SJCRH30 (cell line): ENCODE data around the gene CALML3. TPM values are rescaled to one million over a fixed set of nuclear protein-coding genes. Genes with fewer than 3 reads are reported as not detected.

Experiments
- DNase-seq, 2 experiments: peaks; one replicate each; pipeline ENCODE4 v3.0.0-alpha.2; 2015 to 2020
- H3K27ac ChIP-seq: fragments of 250-450 bp; sonication (Bioruptor Pico); 2 replicates; pipeline ENCODE4 v1.5.1; 2020; ENCODE audit warnings: mild to moderate bottlenecking, moderate library complexity
- H3K27me3 ChIP-seq: fragments of 250-450 bp; sonication (Bioruptor Pico); 2 replicates; pipeline ENCODE4 v1.5.1; 2020; ENCODE audit warnings: mild to moderate bottlenecking, moderate library complexity
- H3K36me3 ChIP-seq: fragments of 250-450 bp; sonication (Bioruptor Pico); 2 replicates; pipeline ENCODE4 v1.5.1; 2020; ENCODE audit warnings: mild to moderate bottlenecking, moderate library complexity
- H3K4me1 ChIP-seq: fragments of 250-450 bp; sonication (Bioruptor Pico); 2 replicates; pipeline ENCODE4 v1.5.1; 2020; ENCODE audit warnings: mild to moderate bottlenecking, moderate library complexity
- H3K4me3 ChIP-seq: fragments of 250-450 bp; sonication (Bioruptor Pico); 2 replicates; pipeline ENCODE4 v1.5.1; 2020; ENCODE audit warnings: mild to moderate bottlenecking, moderate library complexity
- H3K9me3 ChIP-seq: fragments of 250-450 bp; sonication (Bioruptor Pico); replicated peaks from 2 replicates; pipeline ENCODE4 v1.5.1; 2020; ENCODE audit warnings: mild to moderate bottlenecking, moderate library complexity
- total RNA-seq: library from RNA; depleted of rRNA; stranded (reverse); fragments of >200 nt; shearing (Covaris generic); gene quantifications from 2 replicates; pipeline ENCODE4 v1.2.3, GENCODE V29; 2014

CALML3 gene
- total RNA-seq, 1 experiment from 2014 or later, result not detected

- Histone ChIP-seq H3K27ac (peak overlapping the region; percentile 32), H3K4me1 (peaks cover 37% of the 10 kb centered on the region), H3K4me3 (no peak overlapping the region)
Measured at GRCh38 chr10:5545778-5546710, 21.3 kb downstream of the CALML3 start.

GRCh38 chr10:5546891-5547680 is 22.3 kb downstream of the CALML3 start:
- H3K4me1 ChIP-seq, result peaks cover 48% of the 10 kb centered on the region
- no peak for DNase-seq
- H3K27ac ChIP-seq, result peak overlapping the region; percentile 70
- H3K9me3 ChIP-seq, result peaks cover 7% of the 10 kb centered on the region
- H3K36me3 ChIP-seq, result no peaks in the 10 kb centered on the region
- peak overlapping the region; percentile 42 for H3K4me3 ChIP-seq
- no peaks in the 10 kb centered on the region for H3K27me3 ChIP-seq

More at GRCh38 chr10:5545778-5546710, 21.3 kb downstream of the CALML3 start:
- peak; percentile 42 to 64 for DNase-seq
- Histone ChIP-seq H3K9me3 (peaks cover 8% of the 10 kb centered on the region), H3K36me3 (no peaks in the 10 kb centered on the region), H3K27me3 (no peaks in the 10 kb centered on the region)

GRCh38 chr10:5547681-5547930 is 22.8 kb downstream of the CALML3 start:
- no peak for DNase-seq
- H3K4me1 ChIP-seq, result peaks cover 50% of the 10 kb centered on the region
- peaks cover 4% of the 10 kb centered on the region; the same call in 1 of the 2 replicates for H3K9me3 ChIP-seq
- peak overlapping the region; percentile 70 for H3K27ac ChIP-seq
- H3K27me3 ChIP-seq, result no peaks in the 10 kb centered on the region
- no peaks in the 10 kb centered on the region for H3K36me3 ChIP-seq
- peak overlapping the region; percentile 42 for H3K4me3 ChIP-seq

GRCh38 chr10:5547931-5548660 is 23.3 kb downstream of the CALML3 start:
- peak; percentile 30 to 50 for DNase-seq
- H3K27me3 ChIP-seq, result no peaks in the 10 kb centered on the region
- peaks cover 54% of the 10 kb centered on the region for H3K4me1 ChIP-seq
- H3K9me3 ChIP-seq, result peaks cover 4% of the 10 kb centered on the region; the same call in 1 of the 2 replicates
- H3K4me3 ChIP-seq, result peak overlapping the region; percentile 42
- no peaks in the 10 kb centered on the region for H3K36me3 ChIP-seq
- peak overlapping the region; percentile 70 for H3K27ac ChIP-seq

GRCh38 chr10:5549462-5550249 is 24.9 kb downstream of the CALML3 start:
- H3K36me3 ChIP-seq, result no peaks in the 10 kb centered on the region
- H3K27me3 ChIP-seq, result no peaks in the 10 kb centered on the region
- H3K9me3 ChIP-seq, result no peaks in the 10 kb centered on the region
- H3K4me1 ChIP-seq, result peaks cover 63% of the 10 kb centered on the region
- no peak for DNase-seq
- no peak overlapping the region for H3K4me3 ChIP-seq
- H3K27ac ChIP-seq, result peak overlapping the region; percentile 70

GRCh38 chr10:5550250-5550545 is 25.4 kb downstream of the CALML3 start:
- Histone ChIP-seq H3K27me3 (no peaks in the 10 kb centered on the region), H3K9me3 (no peaks in the 10 kb centered on the region), H3K36me3 (no peaks in the 10 kb centered on the region), H3K4me1 (peaks cover 62% of the 10 kb centered on the region), H3K4me3 (no peak overlapping the region), H3K27ac (peak overlapping the region; percentile 56)
- DNase-seq, result no peak

GRCh38 chr10:5550621-5551530 is 26.1 kb downstream of the CALML3 start:
- peak; percentile 58 to 69 for DNase-seq
- no peaks in the 10 kb centered on the region for H3K9me3 ChIP-seq
- no peaks in the 10 kb centered on the region for H3K36me3 ChIP-seq
- H3K27me3 ChIP-seq, result no peaks in the 10 kb centered on the region
- H3K4me3 ChIP-seq, result no peak overlapping the region
- peaks cover 57% of the 10 kb centered on the region for H3K4me1 ChIP-seq
- peak overlapping the region; percentile 56 for H3K27ac ChIP-seq

GRCh38 chr10:5551531-5552375 is 27.0 kb downstream of the CALML3 start:
- H3K9me3 ChIP-seq, result no peaks in the 10 kb centered on the region
- peak overlapping the region; percentile 56 for H3K27ac ChIP-seq
- H3K36me3 ChIP-seq, result no peaks in the 10 kb centered on the region
- peak; percentile 65 for DNase-seq
- no peak overlapping the region for H3K4me3 ChIP-seq
- no peaks in the 10 kb centered on the region for H3K27me3 ChIP-seq
- peaks cover 49% of the 10 kb centered on the region for H3K4me1 ChIP-seq

- no peak overlapping the region for H3K27ac ChIP-seq
- peaks cover 40% of the 10 kb centered on the region for H3K4me1 ChIP-seq
- H3K36me3 ChIP-seq, result no peaks in the 10 kb centered on the region
- no peak for DNase-seq
- no peak overlapping the region for H3K4me3 ChIP-seq
- H3K27me3 ChIP-seq, result no peaks in the 10 kb centered on the region
- H3K9me3 ChIP-seq, result no peaks in the 10 kb centered on the region
Measured at GRCh38 chr10:5552376-5553321, 27.9 kb downstream of the CALML3 start.

GRCh38 chr10:5553400-5554170 is 28.8 kb downstream of the CALML3 start:
- Histone ChIP-seq H3K27ac (no peak overlapping the region), H3K9me3 (no peaks in the 10 kb centered on the region), H3K36me3 (no peaks in the 10 kb centered on the region), H3K4me3 (no peak overlapping the region), H3K4me1 (peaks cover 39% of the 10 kb centered on the region), H3K27me3 (no peaks in the 10 kb centered on the region)
- DNase-seq, result no peak

- DNase-seq, result no peak
- Histone ChIP-seq H3K9me3 (no peaks in the 10 kb centered on the region), H3K4me3 (no peak overlapping the region), H3K27ac (no peak overlapping the region), H3K36me3 (no peaks in the 10 kb centered on the region), H3K27me3 (no peaks in the 10 kb centered on the region), H3K4me1 (peaks cover 40% of the 10 kb centered on the region)
Measured at GRCh38 chr10:5555021-5555510, 30.3 kb downstream of the CALML3 start.
